ENCODE measurements around the gene LFNG. TPM values are rescaled to one million over a fixed set of nuclear protein-coding genes. Genes with fewer than 3 reads are reported as not detected.

Gene LFNG
- total RNA-seq, 8 experiments from 2014 or later, result 0.71 to 49.3 (median 6.3) TPM; not detected in 1

DNA sequence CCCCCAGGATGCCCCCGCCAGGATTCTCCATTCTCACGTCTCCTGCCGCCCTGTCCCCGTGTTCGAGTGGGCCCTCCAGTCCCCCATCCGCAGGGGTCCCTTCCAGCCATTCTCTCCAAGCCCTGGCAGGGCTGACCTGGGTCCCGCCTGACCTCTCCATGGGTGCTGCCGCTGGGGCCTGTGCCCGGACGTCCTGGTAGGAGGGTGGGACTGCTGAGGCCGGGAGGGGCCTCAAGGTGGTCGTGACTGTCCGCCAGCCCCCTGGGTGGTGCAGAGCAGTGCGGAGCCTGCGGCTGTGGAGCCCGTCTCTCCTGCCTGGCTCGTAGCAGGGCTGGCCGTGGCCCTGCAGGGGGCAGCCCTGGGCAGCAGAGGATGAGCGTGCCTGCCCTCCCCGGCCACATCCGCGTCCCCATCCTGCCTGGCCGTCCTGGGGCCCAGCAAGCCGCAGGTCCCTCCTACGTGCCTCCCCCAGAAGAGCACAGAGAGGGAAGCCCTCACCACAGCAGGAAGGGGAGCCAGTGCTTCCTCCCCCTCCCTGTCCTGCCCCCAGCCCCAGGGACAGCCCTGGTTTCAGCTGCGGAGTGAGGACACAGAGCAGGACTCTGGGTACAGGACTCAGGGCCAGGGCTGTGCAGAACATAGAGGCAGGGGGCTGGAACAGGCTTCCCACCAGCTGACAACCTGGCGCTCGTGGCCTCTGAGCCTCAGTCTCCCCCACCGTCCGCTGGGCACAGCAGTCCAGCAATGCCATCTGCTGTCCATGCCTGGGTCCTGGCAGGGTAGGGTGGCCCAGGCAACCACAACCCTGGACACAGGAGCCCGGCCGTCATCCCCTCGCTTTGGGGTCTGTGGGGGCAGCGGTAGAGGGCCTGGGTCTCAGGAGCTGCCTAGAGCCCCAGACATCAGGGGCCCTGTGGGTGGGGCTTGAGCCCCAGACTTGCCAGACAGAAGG is 41.9 kb upstream of the LFNG start:
- ATAC-seq (replicated peaks in 6 of 8), result peak; percentile 76 to 98 (median 86)
- Histone ChIP-seq H3K4me3 (no peak overlapping the region), H3K4me1 (replicated peaks in 1 of 2) (peaks cover 7 to 35% of the 10 kb centered on the region in 2 donors), H3K27ac (peak overlapping the region in 1 of 2 donors; percentile 31)
- 70% methylated on average over 2 to 4 of the region's 34 CpGs; no CpG with 5 or more reads in 8 of the 10 experiments for WGBS, 10 experiments
- in situ Hi-C loops (cut with MboI; ENCODE audit: low pct_unique_long_range_greater_than_20kb in 2 of 9, low sequenced_read_pairs in 9 of 9, unreplicated experiment in 9 of 9), result no loop called here

DNA sequence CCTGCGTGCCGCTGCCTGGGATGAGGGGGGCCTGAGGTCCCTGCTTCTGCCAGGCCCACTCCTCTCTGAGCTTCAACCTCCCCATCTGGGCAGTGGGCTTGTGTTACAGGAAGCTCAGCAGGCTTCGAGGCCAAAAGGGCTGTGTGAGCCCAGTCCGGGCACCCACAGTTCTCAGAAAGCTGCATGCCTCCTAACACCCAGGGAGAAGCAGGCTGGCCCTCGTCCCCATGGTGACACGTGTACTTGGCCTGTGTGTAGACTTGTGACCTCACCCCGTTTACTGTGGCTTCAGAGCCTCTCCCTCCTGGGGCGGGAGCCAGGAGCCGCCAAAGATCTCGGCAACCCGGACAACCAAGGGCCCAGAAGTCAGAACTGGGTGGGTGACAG is 41.2 kb upstream of the LFNG start:
- no peak overlapping the region for H3K4me3 ChIP-seq
- H3K27ac ChIP-seq, result no peak overlapping the region
- peaks cover 7 to 35% of the 10 kb centered on the region in 2 donors for H3K4me1 ChIP-seq (replicated peaks in 1 of 2)
- WGBS, 10 experiments, result 4 to 80% (median 50%) methylated on average over 1 to 11 of the region's 11 CpGs; no CpG with 5 or more reads in 7 of the 10 experiments
- ATAC-seq (replicated peaks in 6 of 8), result peak in 6 of 8 experiments; percentile 26 to 85 (median 64)
- in situ Hi-C loops (cut with MboI; ENCODE audit: low pct_unique_long_range_greater_than_20kb in 2 of 9, low sequenced_read_pairs in 9 of 9, unreplicated experiment in 9 of 9), result no loop called here

DNA sequence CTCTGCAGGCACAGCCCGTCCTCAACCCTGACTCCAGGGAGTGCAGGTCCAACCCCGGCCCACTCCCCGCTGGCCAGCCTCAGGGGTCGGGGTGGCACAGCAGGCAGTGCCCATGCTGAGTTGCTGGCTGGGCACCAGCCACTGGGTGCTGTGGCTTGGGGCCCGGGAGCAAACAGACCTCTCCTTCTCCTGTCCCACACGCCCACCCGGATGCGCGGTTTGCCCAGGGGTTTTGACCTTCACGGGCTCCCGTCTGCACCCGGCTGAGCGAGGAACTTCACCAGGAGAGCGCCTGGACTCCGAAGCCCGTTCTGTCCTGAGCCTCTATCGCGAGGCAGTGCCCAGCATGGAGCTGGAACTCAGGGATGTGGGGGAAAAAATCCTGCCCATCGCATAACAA is 40.8 kb upstream of the LFNG start:
- Histone ChIP-seq H3K27ac (no peak overlapping the region), H3K4me1 (replicated peaks in 1 of 2) (peaks cover 7 to 35% of the 10 kb centered on the region in 2 donors), H3K4me3 (no peak overlapping the region)
- no peak for ATAC-seq (replicated peaks in 6 of 8)
- 58 to 100% (median 90%) methylated on average over 1 to 4 of the region's 19 CpGs; no CpG with 5 or more reads in 7 of the 10 experiments for WGBS, 10 experiments
- in situ Hi-C loops (cut with MboI; ENCODE audit: low pct_unique_long_range_greater_than_20kb in 2 of 9, low sequenced_read_pairs in 9 of 9, unreplicated experiment in 9 of 9), result no loop called here

DNA sequence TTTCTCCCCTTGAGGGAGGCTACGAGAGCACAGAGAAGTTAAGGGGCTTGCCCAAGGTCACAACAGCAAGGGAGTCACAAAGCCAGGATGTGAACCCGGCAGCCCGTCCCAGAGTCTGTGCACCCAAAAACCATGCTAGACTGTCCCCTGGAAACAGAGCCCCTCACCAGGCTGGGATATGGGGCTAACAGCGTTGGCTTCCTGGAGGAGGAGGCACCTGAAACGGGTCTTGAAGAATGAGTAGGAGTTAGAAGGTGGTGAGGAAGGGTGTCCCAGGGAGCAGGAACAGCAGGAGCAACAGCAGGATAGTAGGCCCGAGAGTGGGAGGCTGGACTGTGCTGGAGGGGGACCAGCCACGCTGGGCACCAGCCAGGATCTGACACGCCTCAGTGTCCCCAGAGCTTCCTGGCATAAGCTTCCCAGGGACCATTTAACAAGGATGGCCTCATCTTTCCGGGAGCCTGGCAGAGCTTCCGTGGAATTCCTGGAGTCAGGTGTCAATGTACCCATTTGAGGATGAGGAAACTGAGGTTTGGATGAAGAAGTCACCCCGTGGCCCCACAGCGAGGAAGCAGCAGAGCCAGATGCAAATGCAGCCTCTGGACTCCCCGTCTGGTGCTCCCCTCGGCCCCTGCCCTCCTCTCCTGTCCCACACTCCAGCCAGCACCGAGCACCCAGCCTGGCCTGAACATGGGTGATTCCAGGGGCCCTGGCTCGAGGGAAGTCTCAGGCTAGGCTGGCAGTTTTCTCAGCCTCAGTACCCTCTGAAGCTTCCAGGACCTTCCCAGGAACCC is 40.1 kb upstream of the LFNG start:
- H3K4me3 ChIP-seq, result no peak overlapping the region
- 40 to 100% (median 88%) methylated on average over 1 to 12 of the region's 16 CpGs; no CpG with 5 or more reads in 3 of the 10 experiments for WGBS, 10 experiments
- in situ Hi-C loops (cut with MboI; ENCODE audit: low pct_unique_long_range_greater_than_20kb in 2 of 9, low sequenced_read_pairs in 9 of 9, unreplicated experiment in 9 of 9), result no loop called here
- H3K27ac ChIP-seq, result no peak overlapping the region
- no peak for ATAC-seq (replicated peaks in 6 of 8)
- H3K4me1 ChIP-seq (replicated peaks in 1 of 2), result peaks cover 7 to 31% of the 10 kb centered on the region in 2 donors

DNA sequence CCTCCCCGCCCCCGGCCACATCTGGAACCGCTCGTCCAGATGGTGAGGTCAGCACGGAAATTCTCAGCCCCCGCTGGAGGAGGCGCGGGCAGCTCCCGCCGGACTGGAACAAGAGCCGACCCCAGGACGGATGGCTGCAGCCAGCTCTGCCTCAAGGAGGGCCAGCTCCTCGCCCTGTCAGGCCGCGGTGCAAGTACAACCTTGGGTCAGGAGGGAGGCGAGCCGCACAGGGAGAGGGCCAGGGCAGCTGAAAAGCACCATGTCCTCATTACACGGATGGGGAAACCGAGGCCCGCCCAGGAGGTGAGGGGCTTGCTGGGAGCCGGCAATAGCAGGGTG is 39.5 kb upstream of the LFNG start:
- WGBS, 10 experiments, result 13 to 62% methylated on average over 3 to 11 of the region's 21 CpGs; no CpG with 5 or more reads in 8 of the 10 experiments
- in situ Hi-C loops (cut with MboI; ENCODE audit: low pct_unique_long_range_greater_than_20kb in 2 of 9, low sequenced_read_pairs in 9 of 9, unreplicated experiment in 9 of 9), result no loop called here

DNA sequence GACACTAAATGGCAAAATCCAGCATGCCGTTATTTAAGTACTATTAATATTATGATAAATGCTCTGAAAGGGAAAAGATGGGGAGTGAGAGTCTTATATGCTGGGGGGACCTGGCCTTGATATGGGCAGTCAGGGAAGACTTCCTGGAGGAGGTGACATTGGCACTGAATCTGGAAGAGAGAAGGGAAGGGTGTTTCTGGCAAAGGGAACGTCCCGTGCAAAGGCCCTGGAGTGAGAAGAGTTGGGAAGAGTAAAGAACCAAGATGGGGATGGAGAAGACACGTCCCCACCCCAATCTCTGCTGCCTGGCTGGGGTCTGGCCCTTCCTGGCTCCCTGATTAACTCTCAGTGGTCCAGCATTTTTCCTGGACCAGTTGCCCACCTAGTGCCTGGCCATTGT is 38.4 kb upstream of the LFNG start:
- ATAC-seq (replicated peaks in 6 of 8), result no peak

More for the DNA sequence above, 39.5 kb upstream of the LFNG start:
- peaks cover 7 to 30% of the 10 kb centered on the region in 2 donors for H3K4me1 ChIP-seq (replicated peaks in 1 of 2)
- ATAC-seq (replicated peaks in 6 of 8), result no peak
- H3K27ac ChIP-seq, result peak overlapping the region in 1 of 2 donors; percentile 11
- H3K4me3 ChIP-seq, result no peak overlapping the region

DNA sequence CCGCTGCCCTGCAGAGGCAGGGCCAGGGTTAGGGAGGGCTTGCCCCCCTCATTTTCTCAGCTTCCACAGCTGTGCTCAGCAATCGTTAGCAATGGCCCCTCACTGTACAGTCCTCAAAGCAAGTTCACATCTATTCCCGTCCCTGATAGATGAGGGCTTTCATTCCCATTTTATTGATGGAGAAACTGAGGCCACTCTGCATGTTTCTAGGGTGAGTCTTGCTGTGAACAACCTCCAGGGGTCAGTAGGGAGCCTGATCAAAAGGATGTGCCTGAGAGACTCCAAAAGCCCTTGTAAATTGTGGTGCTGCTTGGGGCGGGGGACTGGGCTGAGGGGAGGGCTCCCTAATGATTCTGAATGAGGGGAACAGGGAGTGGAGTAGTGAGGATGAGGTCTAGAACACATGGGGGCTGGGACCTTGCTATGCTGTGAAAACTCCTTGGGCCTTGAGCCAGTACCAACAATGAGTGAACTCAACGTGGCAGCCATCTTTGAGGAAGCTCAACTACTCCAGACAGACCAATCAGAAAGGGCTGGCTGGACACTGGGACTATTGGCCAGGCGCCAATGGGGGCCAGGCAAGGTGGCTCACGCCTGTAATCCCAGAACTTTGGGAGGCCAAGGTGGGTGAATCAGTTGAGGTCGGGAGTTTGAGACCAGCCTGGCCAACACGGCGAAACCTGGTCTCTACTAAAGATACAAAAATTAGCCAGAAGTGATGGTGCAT is 36.7 kb upstream of the LFNG start:
- Histone ChIP-seq H3K27ac (no peak overlapping the region), H3K4me1 (replicated peaks in 1 of 2) (peaks cover 0 to 20% of the 10 kb centered on the region in 2 donors), H3K4me3 (no peak overlapping the region)
- WGBS, 10 experiments, result 55 to 100% (median 82%) methylated on average over 1 to 8 of the region's 10 CpGs; no CpG with 5 or more reads in 2 of the 10 experiments
- ATAC-seq (replicated peaks in 6 of 8), result no peak
- in situ Hi-C loops (cut with MboI; ENCODE audit: low pct_unique_long_range_greater_than_20kb in 2 of 9, low sequenced_read_pairs in 9 of 9, unreplicated experiment in 9 of 9), result no loop called here

More for the DNA sequence above, 38.4 kb upstream of the LFNG start:
- H3K4me1 ChIP-seq (replicated peaks in 1 of 2), result peaks cover 7 to 30% of the 10 kb centered on the region in 2 donors
- 58 to 100% (median 94%) methylated on average over 1 to 4 of the region's 4 CpGs; no CpG with 5 or more reads in 4 of the 10 experiments for WGBS, 10 experiments
- in situ Hi-C loops (cut with MboI; ENCODE audit: low pct_unique_long_range_greater_than_20kb in 2 of 9, low sequenced_read_pairs in 9 of 9, unreplicated experiment in 9 of 9), result no loop called here
- no peak overlapping the region for H3K4me3 ChIP-seq
- no peak overlapping the region for H3K27ac ChIP-seq

DNA sequence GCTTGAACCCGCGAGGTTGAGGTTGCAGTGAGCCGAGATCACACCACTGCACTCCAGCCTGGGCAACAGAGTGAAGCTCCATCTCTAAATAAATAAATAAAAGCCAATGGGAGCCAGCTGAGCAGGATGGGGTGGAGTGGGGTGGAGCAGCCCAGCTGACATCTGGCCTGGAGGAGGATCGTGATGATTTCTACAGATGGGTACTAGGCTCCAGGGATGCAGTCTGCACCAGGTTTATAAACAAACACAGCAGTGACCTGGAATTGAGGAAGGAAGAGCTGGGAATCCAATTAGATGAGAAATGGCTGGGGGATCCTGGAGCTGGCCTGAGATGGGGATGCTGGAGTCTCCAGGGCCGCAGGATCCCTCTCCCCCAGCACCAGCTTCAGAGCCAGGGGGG is 36.1 kb upstream of the LFNG start:
- Histone ChIP-seq H3K4me3 (no peak overlapping the region), H3K4me1 (replicated peaks in 1 of 2) (peaks cover 6 to 20% of the 10 kb centered on the region in 2 donors), H3K27ac (no peak overlapping the region)
- in situ Hi-C loops (cut with MboI; ENCODE audit: low pct_unique_long_range_greater_than_20kb in 2 of 9, low sequenced_read_pairs in 9 of 9, unreplicated experiment in 9 of 9), result no loop called here
- WGBS, 10 experiments, result 20 to 100% (median 83%) methylated on average over 1 to 4 of the region's 5 CpGs; no CpG with 5 or more reads in 2 of the 10 experiments
- ATAC-seq (replicated peaks in 6 of 8), result peak in 4 of 8 experiments; percentile 31 to 59 (median 44)

DNA sequence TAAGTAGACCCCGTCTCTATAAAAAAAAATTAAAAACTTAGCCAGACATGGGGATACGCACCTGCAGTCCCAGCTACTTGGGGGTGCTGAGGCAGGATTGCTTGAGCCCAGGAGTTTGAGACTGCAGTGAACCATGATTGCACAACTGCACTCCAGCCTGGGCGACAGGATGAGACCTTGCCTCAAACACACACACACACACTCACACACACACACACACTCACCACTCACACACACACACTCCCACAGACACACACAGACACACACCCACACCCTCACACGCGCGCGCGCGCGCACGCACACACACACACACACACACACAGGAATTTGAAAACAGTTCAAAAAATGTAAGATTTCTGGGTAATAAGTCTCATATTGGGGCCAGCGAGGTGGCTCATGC is 34.7 kb upstream of the LFNG start:
- H3K27ac ChIP-seq, result no peak overlapping the region
- no peak for ATAC-seq (replicated peaks in 6 of 8)
- in situ Hi-C loops (cut with MboI; ENCODE audit: low pct_unique_long_range_greater_than_20kb in 2 of 9, low sequenced_read_pairs in 9 of 9, unreplicated experiment in 9 of 9), result no loop called here
- peaks cover 9 to 20% of the 10 kb centered on the region in 2 donors for H3K4me1 ChIP-seq (replicated peaks in 1 of 2)
- WGBS, 10 experiments, result 73 to 100% (median 91%) methylated on average over 1 to 10 of the region's 12 CpGs; no CpG with 5 or more reads in 2 of the 10 experiments
- H3K4me3 ChIP-seq, result no peak overlapping the region

DNA sequence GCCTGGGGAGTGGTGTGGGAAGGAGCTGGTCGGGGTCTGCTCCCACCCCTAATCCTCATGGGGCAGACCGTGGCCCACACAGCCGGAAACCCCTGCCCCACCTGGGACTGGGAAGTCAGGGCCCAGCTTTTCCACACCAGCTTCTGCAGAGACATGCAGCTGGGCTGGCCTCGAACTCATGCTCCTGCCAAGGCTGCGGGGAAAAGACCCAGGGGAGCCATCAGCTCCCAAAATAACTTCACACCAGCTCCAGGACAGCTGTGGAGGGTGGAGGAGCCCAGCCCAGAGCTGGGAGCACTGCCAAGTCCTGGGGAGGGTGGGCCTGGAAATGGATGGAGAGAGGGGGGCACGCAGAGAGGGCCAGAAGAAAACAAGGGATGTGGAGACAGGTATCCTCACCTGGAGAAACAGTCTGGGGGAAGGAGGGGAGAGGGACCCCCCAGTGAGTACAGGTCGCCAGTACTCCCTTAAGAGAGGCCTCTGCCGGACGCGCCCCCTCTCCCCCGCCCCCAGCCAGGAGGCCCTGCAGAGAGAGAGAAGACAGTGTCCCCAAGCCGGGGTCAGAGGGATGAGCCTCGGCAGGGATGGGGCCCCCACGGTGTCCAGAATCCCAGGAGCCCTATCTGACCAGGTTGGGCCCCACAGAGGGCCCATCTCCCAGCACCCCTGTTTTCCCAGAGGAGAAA is 31.8 kb upstream of the LFNG start:
- no peak overlapping the region for H3K4me3 ChIP-seq
- H3K27ac ChIP-seq, result no peak overlapping the region
- peak in 5 of 8 experiments; percentile 13 to 60 (median 33) for ATAC-seq (replicated peaks in 6 of 8)
- H3K4me1 ChIP-seq (replicated peaks in 1 of 2), result peaks cover 9 to 16% of the 10 kb centered on the region in 2 donors
- 73 to 100% methylated on average over 1 to 3 of the region's 14 CpGs; no CpG with 5 or more reads in 8 of the 10 experiments for WGBS, 10 experiments
- in situ Hi-C loops (cut with MboI; ENCODE audit: low pct_unique_long_range_greater_than_20kb in 2 of 9, low sequenced_read_pairs in 9 of 9, unreplicated experiment in 9 of 9), result no loop called here

DNA sequence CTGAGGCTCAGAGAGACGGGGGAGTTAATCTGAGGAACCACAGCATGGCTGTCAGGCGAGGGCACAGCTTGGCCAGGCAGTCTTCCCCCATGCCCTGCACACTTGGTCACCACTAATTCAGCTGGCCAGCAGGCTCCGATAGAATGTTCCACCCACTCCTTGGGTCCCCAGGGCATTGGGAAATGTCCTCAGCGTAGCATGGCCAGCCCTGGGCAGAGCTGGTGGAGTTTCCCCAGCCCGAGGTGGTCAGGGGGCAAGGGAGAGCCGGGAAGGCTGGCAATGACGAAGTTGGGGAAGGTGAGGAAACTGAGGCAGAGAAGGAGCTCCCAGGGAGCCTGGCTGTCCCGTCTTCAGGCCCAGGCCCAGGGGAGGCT is 31.3 kb upstream of the LFNG start:
- Histone ChIP-seq H3K4me1 (replicated peaks in 1 of 2) (peaks cover 9 to 18% of the 10 kb centered on the region in 2 donors), H3K27ac (no peak overlapping the region), H3K4me3 (no peak overlapping the region)
- in situ Hi-C loops (cut with MboI; ENCODE audit: low pct_unique_long_range_greater_than_20kb in 2 of 9, low sequenced_read_pairs in 9 of 9, unreplicated experiment in 9 of 9), result no loop called here
- peak in 4 of 8 experiments; percentile 9 to 73 (median 40) for ATAC-seq (replicated peaks in 6 of 8)
- WGBS, 10 experiments, result 20 to 100% (median 71%) methylated on average over 1 to 3 of the region's 8 CpGs; no CpG with 5 or more reads in 5 of the 10 experiments

DNA sequence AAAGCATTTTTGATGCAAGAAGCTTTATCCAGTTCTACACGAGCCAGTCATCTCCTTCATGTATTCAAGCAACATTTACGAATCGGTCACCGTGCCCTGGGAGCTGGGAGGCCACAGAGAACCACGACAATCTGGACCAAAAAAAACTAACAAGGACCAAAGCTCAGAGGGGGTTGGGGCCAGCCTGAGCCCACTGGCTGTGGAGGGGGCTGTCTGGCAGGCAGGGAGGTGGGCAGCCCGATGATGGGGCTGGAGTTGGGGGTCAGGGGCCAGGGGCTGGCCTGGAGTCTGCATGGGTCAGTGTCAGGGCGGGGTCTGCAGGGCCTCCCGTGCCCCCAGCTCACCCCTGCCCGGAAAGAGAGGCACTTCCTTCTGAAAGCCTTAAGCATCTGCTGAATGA is 30.9 kb upstream of the LFNG start:
- Histone ChIP-seq H3K4me1 (replicated peaks in 1 of 2) (peaks cover 9 to 22% of the 10 kb centered on the region in 2 donors), H3K4me3 (no peak overlapping the region), H3K27ac (no peak overlapping the region)
- in situ Hi-C loops (cut with MboI; ENCODE audit: low pct_unique_long_range_greater_than_20kb in 2 of 9, low sequenced_read_pairs in 9 of 9, unreplicated experiment in 9 of 9), result no loop called here
- WGBS, 10 experiments, result 5 to 67% (median 60%) methylated on average over 2 to 4 of the region's 9 CpGs; no CpG with 5 or more reads in 7 of the 10 experiments
- peak in 1 of 8 experiments; percentile 19 for ATAC-seq (replicated peaks in 6 of 8)

Data from motor neuron (in vitro differentiated cells).